SK-N-MC (cell line): ENCODE results near the gene TMEM39A.

ENCODE experiments used
- EZH2 ChIP-seq: fragments of 200-600 bp; sonication (generic); IDR thresholded peaks from one replicate; pipeline ENCODE4 v1.6.1; 2017; ENCODE audit warnings: antibody characterized with exemption
- FOXP2 ChIP-seq: optimal IDR thresholded peaks from 2 replicates; pipeline ENCODE3; 2011; ENCODE audit warnings: mild to moderate bottlenecking, moderate library complexity; ENCODE audit not compliant: insufficient read depth; ENCODE audit errors: extremely low read length, control extremely low read depth
- POLR2AphosphoS5 ChIP-seq: IDR thresholded peaks from 2 replicates; pipeline ENCODE4 v1.6.1; 2012; ENCODE audit warnings: mild to moderate bottlenecking, low read depth, low read length, borderline replicate concordance

- TF ChIP-seq EZH2 (no peak), POLR2AphosphoS5 (no peak), FOXP2 (no peak)
These were observed 34.4 kb upstream of the TMEM39A start for GRCh38 chr3:119497820-119498185.
